HG03135 (cell line): ENCODE data around the gene ZFPM1.

ENCODE experiments used
- ATAC-seq: cut with Tn5 transposase; IDR thresholded peaks from one replicate; pipeline ENCODE4 v1.9.1; 2021; ENCODE audit warnings: mild to moderate bottlenecking, moderate library complexity; ENCODE audit not compliant: unreplicated experiment

The ZFPM1 gene

GRCh38 chr16:88433632-88434352 lies 19.3 kb upstream of the ZFPM1 start:
- no peak for ATAC-seq

GRCh38 chr16:88434353-88434690 lies 18.8 kb upstream of the ZFPM1 start:
- no peak for ATAC-seq

GRCh38 chr16:88434746-88435145 lies 18.3 kb upstream of the ZFPM1 start:
- ATAC-seq: no peak

- no peak for ATAC-seq
Observed at GRCh38 chr16:88435437-88436355, 17.4 kb upstream of the ZFPM1 start.

- no peak for ATAC-seq
Observed at GRCh38 chr16:88436796-88437195, 16.3 kb upstream of the ZFPM1 start.

- ATAC-seq: no peak
Observed at GRCh38 chr16:88437367-88437964, 15.6 kb upstream of the ZFPM1 start.

- ATAC-seq: no peak
Observed at GRCh38 chr16:88438084-88438870, 14.8 kb upstream of the ZFPM1 start.

- ATAC-seq: no peak
Observed at GRCh38 chr16:88439016-88439415, 14.1 kb upstream of the ZFPM1 start.

- no peak for ATAC-seq
Observed at GRCh38 chr16:88439706-88440105, 13.4 kb upstream of the ZFPM1 start.

- ATAC-seq: no peak
Observed at GRCh38 chr16:88440111-88440510, 13.0 kb upstream of the ZFPM1 start.

GRCh38 chr16:88440686-88441405 lies 12.2 kb upstream of the ZFPM1 start:
- no peak for ATAC-seq

GRCh38 chr16:88441460-88441859 lies 11.6 kb upstream of the ZFPM1 start:
- no peak for ATAC-seq

- no peak for ATAC-seq
Observed at GRCh38 chr16:88442383-88442726, 10.7 kb upstream of the ZFPM1 start.

- ATAC-seq: no peak
Observed at GRCh38 chr16:88442727-88443576, 10.1 kb upstream of the ZFPM1 start.

GRCh38 chr16:88444826-88445582 lies 8.1 kb upstream of the ZFPM1 start:
- ATAC-seq: no peak

GRCh38 chr16:88445583-88445960 lies 7.5 kb upstream of the ZFPM1 start:
- no peak for ATAC-seq

GRCh38 chr16:88446061-88446460 lies 7.0 kb upstream of the ZFPM1 start:
- ATAC-seq: no peak

GRCh38 chr16:88446736-88447135 lies 6.3 kb upstream of the ZFPM1 start:
- ATAC-seq: no peak

- no peak for ATAC-seq
Observed at GRCh38 chr16:88447881-88448280, 5.2 kb upstream of the ZFPM1 start.
